Panc1 (cell line): ENCODE results near the gene CYGB. TPM values are rescaled to one million over a fixed set of nuclear protein-coding genes. Genes with fewer than 3 reads are reported as not detected.
A peak's percentile ranks its signal among the peaks of the same experiment; 100 is the strongest.

Source experiments
- ATAC-seq: fragments of 200-7000 bp; cut with Tn5 transposase; 2 replicates; pipeline ENCODE4 v1.9.1; 2020; ENCODE audit warnings: mild to moderate bottlenecking, moderate library complexity
- BruUV-seq: library from RNA; stranded (reverse); fragments of 400-500 nt; replicated peaks from 2 replicates; lab custom pipeline; 2021; lab: Mats Ljungman, UMichigan
- CTCF ChIA-PET: fragments of 300-600 bp; sonication (Branson Sonifier 250); formaldehyde crosslinking; loops from one replicate; lab custom pipeline; 2022; ENCODE audit warnings: antibody characterized with exemption; lab: Charles Lee
- POLR2A ChIA-PET: fragments of 300-600 bp; sonication (Branson Sonifier 250); formaldehyde crosslinking; loops from one replicate; lab custom pipeline; 2022; ENCODE audit warnings: antibody characterized with exemption; lab: Charles Lee
- DNase-seq: peaks from one replicate; pipeline ENCODE4 v3.0.0-alpha.2; 2010; ENCODE audit warnings: low read depth, low spot score
- H3K27ac ChIP-seq: 2 replicates; pipeline ENCODE4 v1.5.1; 2011; ENCODE audit warnings: mild to moderate bottlenecking, low read length, inconsistent platforms
- H3K27me3 ChIP-seq: fragments of 200-500 bp; sonication (Bioruptor generic); 2 replicates; pipeline ENCODE4 v1.6.0; 2014; ENCODE audit warnings: low read length, inconsistent platforms; ENCODE audit not compliant: control insufficient read depth, insufficient read depth
- H3K36me3 ChIP-seq: fragments of 200-500 bp; sonication (Bioruptor generic); 2 replicates; pipeline ENCODE4 v1.5.1; 2014; ENCODE audit warnings: inconsistent platforms, mild to moderate bottlenecking, low read length, moderate library complexity; ENCODE audit not compliant: control insufficient read depth, insufficient read depth
- H3K4me1 ChIP-seq: 2 replicates; pipeline ENCODE4 v1.5.1; 2011; ENCODE audit warnings: inconsistent platforms, mild to moderate bottlenecking, low read length, moderate library complexity; ENCODE audit not compliant: control insufficient read depth, insufficient read depth
- H3K4me3 ChIP-seq, 2 experiments: 2 replicates each; pipeline ENCODE4 v1.5.1; 2011 to 2012; ENCODE audit warnings: low read depth in 2 of 2, low read length in 2 of 2, mild to moderate bottlenecking in 2 of 2, inconsistent platforms in 1 of 2, moderate library complexity in 1 of 2
- H3K9me3 ChIP-seq: fragments of 200-500 bp; sonication (Bioruptor generic); 2 replicates; pipeline ENCODE4 v1.5.1; 2014; ENCODE audit warnings: low read depth, mild to moderate bottlenecking, inconsistent platforms, low read length, moderate library complexity; ENCODE audit not compliant: control insufficient read depth, insufficient read depth
- CTCF ChIP-seq: fragments of 450-650 bp; IDR thresholded peaks from 2 replicates; pipeline ENCODE4 v1.5.1; 2017; ENCODE audit warnings: mild to moderate bottlenecking
- POLR2AphosphoS5 ChIP-seq: IDR thresholded peaks from 2 replicates; pipeline ENCODE4 v1.6.1; 2012; ENCODE audit warnings: mild to moderate bottlenecking, low read depth, low read length, moderate library complexity
- REST ChIP-seq, 2 experiments: IDR thresholded peaks; 2 replicates each; pipeline ENCODE4 v1.6.1; 2011 to 2012; ENCODE audit warnings: low read depth in 2 of 2, control low read depth in 1 of 2, low read length in 1 of 2, mild to moderate bottlenecking in 1 of 2, moderate library complexity in 1 of 2; ENCODE audit not compliant: insufficient read depth in 1 of 2
- SIN3A ChIP-seq: IDR thresholded peaks from 2 replicates; pipeline ENCODE4 v1.6.1; 2012; ENCODE audit warnings: low read depth, mild to moderate bottlenecking, low read length, moderate library complexity, borderline replicate concordance; ENCODE audit not compliant: insufficient read depth
- TCF7L2 ChIP-seq: IDR thresholded peaks from 2 replicates; pipeline ENCODE4 v1.6.1; 2011; ENCODE audit warnings: mild to moderate bottlenecking, low read depth, low read length, inconsistent platforms
- in situ Hi-C: cut with HindIII; loops from 2 replicates; pipeline ENCODE4 v1.10.0; 2016; ENCODE audit warnings: low sequenced_read_pairs, low pct_unique_long_range_greater_than_20kb
- intact Hi-C: fragments of 100-400 bp; cut with micrococcal nuclease; formaldehyde crosslinking; loops from one replicate; pipeline ENCODE4 v1.10.0; 2022; ENCODE audit not compliant: unreplicated experiment
- total RNA-seq: library from RNA; stranded (reverse); gene quantifications from one replicate; pipeline ENCODE4 v1.2.1, GENCODE V29; 2021; ENCODE audit not compliant: unreplicated experiment

The CYGB gene
- total RNA-seq, 1 experiment from 2014 or later: 6.0 TPM

GRCh38 chr17:76567634-76568432 lies 30.3 kb upstream of the CYGB start:
- Histone ChIP-seq H3K4me3 (no peak overlapping the region), H3K27ac (peak overlapping the region; percentile 85), H3K27me3 (no peaks in the 10 kb centered on the region), H3K9me3 (no peaks in the 10 kb centered on the region), H3K36me3 (no peaks in the 10 kb centered on the region; the same call in 1 of the 2 replicates), H3K4me1 (peaks cover 58% of the 10 kb centered on the region)
- BruUV-seq: no TSS peak
- in situ Hi-C loops: no loop called here
- ChIA-PET CTCF (interaction anchor here (0.5 to 1.4 kb wide), 4 partner anchors 19 to 447 kb away, joined by 3 to 5 read pairs (median 4); no protein-coding TSS in a partner anchor), POLR2A (interaction anchor here (0.6 to 1.1 kb wide), 3 partner anchors 15 to 142 kb away, joined by 3 to 4 read pairs (median 3); no protein-coding TSS in a partner anchor)
- DNase-seq (no peak), ATAC-seq (peak; percentile 32)
- intact Hi-C loops: loop anchor here (10.0 kb wide), 1 partner anchor 57 kb away; no protein-coding TSS in a partner anchor
- TF ChIP-seq POLR2AphosphoS5 (peak; percentile 57), SIN3A (0 out of 2 replicates have a peak, but pooled peaks have one; percentile 44), CTCF (no peak)

- ChIA-PET POLR2A (interaction anchor here (0.6 to 1.1 kb wide), 5 partner anchors 9 to 115 kb away, joined by 3 to 8 read pairs (median 4); partner anchors contain the start of gene ST6GALNAC2), CTCF (interaction anchor here (0.5 to 1.1 kb wide), 4 partner anchors 10 to 207 kb away, joined by 3 to 6 read pairs (median 3); partner anchors contain the start of gene ST6GALNAC2)
- Histone ChIP-seq H3K4me1 (peaks cover 65% of the 10 kb centered on the region), H3K4me3 (no peak overlapping the region), H3K27ac (peak overlapping the region; percentile 85), H3K9me3 (no peaks in the 10 kb centered on the region), H3K27me3 (no peaks in the 10 kb centered on the region), H3K36me3 (no peaks in the 10 kb centered on the region; the same call in 1 of the 2 replicates)
- peak; percentile 8; the same call in 1 of the 2 replicates for ATAC-seq
- TF ChIP-seq CTCF (no peak), TCF7L2 (no peak), SIN3A (peak; percentile 51; the same call in 1 of the 2 replicates), REST (IDR thresholded peaks at IDR 0.05; ENCODE audit: insufficient read depth in 1 of 2, low read depth in 2 of 2, low read length in 1 of 2) (no peak), POLR2AphosphoS5 (peak; percentile 78)
- intact Hi-C loops (loop anchor here (10.0 kb wide), 1 partner anchor 58 kb away; no protein-coding TSS in a partner anchor), in situ Hi-C loops (no loop called here)
- no TSS peak for BruUV-seq
- DNase-seq: no peak
These were observed 29.5 kb upstream of the CYGB start for GRCh38 chr17:76566988-76567431.
